CD4-positive, alpha-beta memory T cell (primary cell): Measurements from ENCODE around the gene TEF. TPM values are rescaled to one million over a fixed set of nuclear protein-coding genes. Genes with fewer than 3 reads are reported as not detected.

Experiments
- CTCF ChIA-PET: fragments of 350-600 bp; sonication (Branson Sonifier 250); formaldehyde crosslinking; loops from one replicate; lab custom pipeline; 2021; ENCODE audit warnings: inconsistent platforms; ENCODE audit not compliant: partially characterized antibody; lab: Charles Lee
- POLR2A ChIA-PET: fragments of 350-600 bp; sonication (Branson Sonifier 250); formaldehyde crosslinking; loops from one replicate; lab custom pipeline; 2021; ENCODE audit not compliant: partially characterized antibody; lab: Charles Lee
- DNase-seq, 5 donors: peaks; one replicate each; pipeline versions ENCODE4 v3.0.0 to v3.0.0-alpha.2; 2020 to 2022; ENCODE audit warnings: mixed read lengths in 1 of 5
- H3K27ac ChIP-seq: one replicate; pipeline ENCODE4 v1.7.0; 2013; ENCODE audit warnings: low read depth, low read length
- H3K27me3 ChIP-seq: 2 replicates; pipeline ENCODE4 v1.7.0; 2013; ENCODE audit warnings: mild to moderate bottlenecking, low read length, moderate library complexity; ENCODE audit not compliant: insufficient read depth
- H3K36me3 ChIP-seq: 2 replicates; pipeline ENCODE4 v1.7.0; 2013; ENCODE audit warnings: mild to moderate bottlenecking, low read length, moderate library complexity; ENCODE audit not compliant: insufficient read depth
- H3K4me1 ChIP-seq: 2 replicates; pipeline ENCODE4 v1.7.0; 2013; ENCODE audit warnings: mild to moderate bottlenecking, low read length, moderate library complexity; ENCODE audit not compliant: insufficient read depth
- H3K4me3 ChIP-seq, 2 donors: one replicate each; pipeline ENCODE4 v1.7.0; 2013; ENCODE audit warnings: low read length in 2 of 2, mild to moderate bottlenecking in 1 of 2
- H3K9me3 ChIP-seq, 2 donors: one replicate each; pipeline ENCODE4 v1.7.0; 2013; ENCODE audit warnings: low read length in 2 of 2, control low read depth in 1 of 2; ENCODE audit not compliant: control insufficient read depth in 1 of 2
- H3K27ac Mint-ChIP-seq, 7 donors: one replicate each; pipeline ENCODE4 v1.8.0; 2020 to 2021; ENCODE audit warnings: mixed read lengths in 7 of 7, mild to moderate bottlenecking in 6 of 7, inconsistent platforms in 3 of 7, moderate library complexity in 3 of 7
- H3K27me3 Mint-ChIP-seq, 2 donors: one replicate each; pipeline ENCODE4 v1.8.0; 2020 to 2021; ENCODE audit warnings: mixed read lengths in 2 of 2
- H3K36me3 Mint-ChIP-seq, 2 donors: one replicate each; pipeline ENCODE4 v1.8.0; 2020 to 2021; ENCODE audit warnings: mixed read lengths in 2 of 2, inconsistent platforms in 1 of 2, mild to moderate bottlenecking in 1 of 2
- H3K4me1 Mint-ChIP-seq, 4 donors: one replicate each; pipeline ENCODE4 v1.8.0; 2020 to 2021; ENCODE audit warnings: mixed read lengths in 4 of 4, mild to moderate bottlenecking in 1 of 4
- H3K4me3 Mint-ChIP-seq, 8 donors: one replicate each; pipeline ENCODE4 v1.8.0; 2020 to 2021; ENCODE audit warnings: mixed read lengths in 8 of 8, mild to moderate bottlenecking in 7 of 8, moderate library complexity in 6 of 8, inconsistent platforms in 3 of 8
- H3K9me3 Mint-ChIP-seq, 8 donors: one replicate each; pipeline ENCODE4 v1.8.0; 2020 to 2021; ENCODE audit warnings: mixed read lengths in 8 of 8, mild to moderate bottlenecking in 5 of 8, inconsistent platforms in 3 of 8, moderate library complexity in 1 of 8
- intact Hi-C: fragments of 100-400 bp; cut with micrococcal nuclease; formaldehyde crosslinking; loops from one replicate; pipeline ENCODE4 v1.15.1; 2023
- polyA plus RNA-seq, 2 donors: library from polyadenylated mRNA; unstranded; fragments of 300-500 nt; fragmentation: Illumina TruSeq; gene quantifications; one replicate each; pipeline ENCODE4 v1.2.3, GENCODE V29; 2021
- total RNA-seq, 2 experiments: library from RNA; stranded (reverse); gene quantifications; one replicate each; pipeline ENCODE4 v1.2.3, GENCODE V29; 2021

TEF gene
- total and polyA plus RNA-seq, 4 experiments from 2014 or later = 4.4 to 8.8 (median 6.5) TPM

DNA sequence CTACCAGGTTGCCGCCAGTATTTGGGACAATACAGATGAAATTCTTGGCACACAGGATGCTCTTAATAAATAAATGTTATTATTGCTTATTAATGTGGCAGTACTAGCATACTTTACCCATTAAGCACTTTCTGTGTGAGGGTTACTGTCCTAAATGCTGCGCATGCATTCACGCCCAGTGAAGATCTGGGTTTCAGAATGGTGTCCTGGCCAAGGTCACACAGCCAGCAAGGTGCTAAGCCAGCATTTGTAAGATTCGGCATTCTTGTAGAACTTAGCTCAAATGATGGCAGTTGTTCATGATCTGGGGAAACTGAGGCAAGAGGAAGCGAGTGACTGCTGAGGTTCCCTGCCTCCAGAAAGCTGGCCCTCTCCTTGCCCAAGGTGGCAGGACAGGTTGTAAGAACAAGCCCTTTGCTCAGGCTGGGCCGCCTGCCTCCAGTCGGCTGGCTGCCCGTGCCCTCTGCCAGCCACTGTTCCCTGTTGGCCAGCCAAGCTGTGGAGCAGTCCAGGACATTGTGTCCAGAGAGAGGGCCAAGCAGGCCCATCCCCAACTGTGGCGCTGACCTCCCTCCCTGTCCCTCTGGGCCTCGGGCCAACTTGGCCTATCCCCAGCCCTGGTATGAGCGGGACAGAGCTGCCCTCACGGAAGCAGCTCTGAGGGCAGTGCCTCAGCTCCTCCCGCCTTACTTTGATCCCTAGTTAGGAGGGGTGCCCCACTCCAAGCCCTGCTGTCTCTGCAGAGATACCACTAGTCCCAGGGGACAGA lies 36.1 kb downstream of the TEF start:
- Histone ChIP-seq H3K27ac (no peak overlapping the region), H3K4me1 (peaks cover 26% of the 10 kb centered on the region), H3K27me3 (no peaks in the 10 kb centered on the region), H3K36me3 (no peaks in the 10 kb centered on the region), H3K4me3 (no peak overlapping the region), H3K9me3 (no peaks in the 10 kb centered on the region)
- ChIA-PET CTCF (interaction anchor here (1.5 kb wide), 1 partner anchor 14 kb away, joined by 11 read pairs; no protein-coding TSS in a partner anchor), POLR2A (interaction anchor here (1.8 to 3.9 kb wide), 2 partner anchors 28 to 51 kb away, joined by 5 to 20 read pairs; partner anchors contain the start of genes ACO2, PHF5A and TOB2)
- Mint-ChIP-seq H3K36me3 (peaks cover 0 to 9% of the 10 kb centered on the region in 2 donors), H3K27me3 (no peaks in the 10 kb centered on the region), H3K9me3 (no peaks in the 10 kb centered on the region), H3K4me1 (peaks cover 9 to 32% (median 18%) of the 10 kb centered on the region in 4 donors), H3K27ac (peak overlapping the region in 1 of 7 donors; percentile 61), H3K4me3 (peak overlapping the region in 1 of 8 donors; percentile 36)
- DNase-seq = no peak
- intact Hi-C loops = no loop called here

DNA sequence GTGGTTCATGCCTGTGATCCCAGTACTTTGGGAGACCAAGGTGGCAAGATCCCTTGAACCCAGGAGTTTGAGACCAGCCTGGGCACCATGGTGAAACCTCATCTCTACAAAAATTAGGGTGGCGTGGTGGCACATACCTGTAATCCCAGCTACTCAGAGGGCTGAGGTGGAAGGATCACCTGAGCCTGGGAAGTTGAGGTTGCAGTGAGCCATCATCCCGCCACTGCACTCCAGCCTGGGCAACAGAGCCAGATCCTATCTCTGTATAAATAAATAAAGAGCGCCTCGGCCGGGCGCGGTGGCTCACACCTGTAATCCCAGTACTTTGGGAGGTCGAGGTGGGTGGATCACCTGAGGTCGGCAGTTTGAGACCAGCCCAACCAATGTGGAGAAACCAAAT lies 37.0 kb downstream of the TEF start:
- CTCF ChIA-PET = interaction anchor here (0.6 to 1.8 kb wide), 2 partner anchors 100 to 385 kb away, joined by 3 to 4 read pairs; no protein-coding TSS in a partner anchor
- Mint-ChIP-seq H3K4me3 (no peak overlapping the region), H3K27me3 (no peaks in the 10 kb centered on the region), H3K36me3 (peaks cover 0 to 5% of the 10 kb centered on the region in 2 donors), H3K4me1 (peaks cover 9 to 26% (median 17%) of the 10 kb centered on the region in 4 donors), H3K27ac (peak overlapping the region in 5 of 7 donors; percentile 4 to 61 (median 8)), H3K9me3 (no peaks in the 10 kb centered on the region)
- POLR2A ChIA-PET = interaction anchor here (3.9 kb wide), 1 partner anchor 27 kb away, joined by 20 read pairs; the partner anchor contains the start of gene TOB2
- no peak overlapping the region for H3K27ac ChIP-seq
- H3K36me3 ChIP-seq = no peaks in the 10 kb centered on the region
- H3K4me1 ChIP-seq = peaks cover 23% of the 10 kb centered on the region
- intact Hi-C loops = no loop called here
- H3K27me3 ChIP-seq = no peaks in the 10 kb centered on the region
- no peak for DNase-seq
- H3K9me3 ChIP-seq = no peaks in the 10 kb centered on the region
- H3K4me3 ChIP-seq = no peak overlapping the region

GRCh38 chr22:41425660-41426365 lies 44.1 kb downstream of the TEF start:
- H3K4me3 ChIP-seq = no peak overlapping the region
- Mint-ChIP-seq H3K36me3 (peaks cover 4 to 9% of the 10 kb centered on the region in 2 donors), H3K27ac (peak overlapping the region; percentile 73 to 95 (median 92)), H3K9me3 (no peaks in the 10 kb centered on the region), H3K27me3 (no peaks in the 10 kb centered on the region), H3K4me1 (peaks cover 10 to 17% (median 13%) of the 10 kb centered on the region in 4 donors), H3K4me3 (peak overlapping the region in 6 of 8 donors; percentile 10 to 74 (median 40))
- ChIA-PET CTCF (interaction anchor here (3.1 kb wide), 1 partner anchor 23 kb away, joined by 10 read pairs; no protein-coding TSS in a partner anchor), POLR2A (interaction anchor here (0.6 to 3.1 kb wide), 5 partner anchors 21 to 569 kb away, joined by 3 to 11 read pairs (median 4); partner anchors contain the start of genes ACO2, PHF5A, ST13 and TOB2)
- no peaks in the 10 kb centered on the region for H3K36me3 ChIP-seq
- peaks cover 17% of the 10 kb centered on the region for H3K4me1 ChIP-seq
- no peaks in the 10 kb centered on the region for H3K27me3 ChIP-seq
- H3K9me3 ChIP-seq = no peaks in the 10 kb centered on the region
- intact Hi-C loops = no loop called here
- peak overlapping the region; percentile 35 for H3K27ac ChIP-seq
- peak; percentile 26 to 65 (median 41) for DNase-seq

DNA sequence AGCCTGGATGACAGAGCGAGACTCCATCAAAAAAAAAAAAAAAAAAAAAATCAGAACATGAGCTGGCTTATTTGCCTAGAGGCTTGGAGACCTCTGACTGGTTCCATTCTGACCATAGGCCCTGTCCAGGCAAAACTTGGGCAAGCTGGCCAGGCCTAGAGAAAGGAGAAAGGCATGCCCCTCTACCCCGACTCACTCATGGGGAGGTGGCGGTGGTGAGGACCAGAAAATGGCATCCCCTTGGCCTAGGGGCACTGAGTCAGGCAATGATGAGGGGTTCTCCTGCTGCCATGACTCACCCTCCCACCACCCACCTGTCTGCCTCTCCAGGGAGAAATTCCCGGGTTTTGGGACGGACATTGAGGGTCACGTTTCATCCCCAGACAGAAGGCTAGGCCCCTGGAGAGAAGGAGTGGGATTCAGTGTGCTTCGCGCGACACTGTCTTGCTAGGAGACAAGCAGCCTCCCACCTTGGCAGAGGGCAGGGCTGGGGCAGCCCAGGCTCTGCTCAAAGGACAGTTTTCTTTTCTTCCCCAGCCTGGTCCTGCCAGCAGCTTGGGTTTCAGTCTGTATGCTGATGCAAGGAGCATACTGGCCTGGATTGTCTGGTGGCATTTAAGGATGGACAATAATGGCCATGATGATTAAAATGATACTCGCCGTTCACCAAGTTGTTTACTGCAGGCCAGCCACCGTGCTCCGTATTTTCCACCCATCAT lies 47.6 kb downstream of the TEF start:
- H3K27me3 ChIP-seq = no peaks in the 10 kb centered on the region
- intact Hi-C loops = no loop called here
- Mint-ChIP-seq H3K4me3 (no peak overlapping the region), H3K36me3 (peaks cover 11 to 25% of the 10 kb centered on the region in 2 donors), H3K9me3 (no peaks in the 10 kb centered on the region), H3K27ac (peak overlapping the region in 3 of 7 donors; percentile 8 to 64 (median 14)), H3K4me1 (peaks cover 10 to 27% (median 19%) of the 10 kb centered on the region in 4 donors), H3K27me3 (no peaks in the 10 kb centered on the region)
- no peak overlapping the region for H3K4me3 ChIP-seq
- H3K36me3 ChIP-seq = no peaks in the 10 kb centered on the region
- no peak overlapping the region for H3K27ac ChIP-seq
- DNase-seq = no peak
- ChIA-PET POLR2A (interaction anchor here (1.0 to 1.5 kb wide), 2 partner anchors 18 to 20 kb away, joined by 3 read pairs; no protein-coding TSS in a partner anchor), CTCF (no interaction called here)
- no peaks in the 10 kb centered on the region for H3K9me3 ChIP-seq
- peaks cover 17% of the 10 kb centered on the region for H3K4me1 ChIP-seq

DNA sequence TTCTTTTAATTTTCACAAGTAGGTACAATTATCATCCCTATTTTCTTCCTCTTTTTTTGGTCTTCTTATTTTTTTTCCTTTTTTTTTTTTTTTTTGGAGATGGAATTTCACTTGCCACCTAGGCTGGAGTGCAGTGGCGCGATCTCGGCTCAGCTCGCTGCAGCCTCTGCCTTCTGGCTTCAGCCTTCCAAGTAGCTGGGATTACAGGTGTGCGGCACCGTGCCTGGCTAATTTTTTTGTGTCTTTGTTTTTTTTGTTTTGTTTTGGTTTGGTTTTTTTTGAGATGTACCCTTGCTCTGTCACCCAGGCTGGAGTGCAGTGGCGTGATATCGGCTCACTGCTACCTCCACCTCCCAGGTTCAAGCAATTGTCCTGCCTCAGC lies 48.2 kb downstream of the TEF start:
- Histone ChIP-seq H3K27me3 (no peaks in the 10 kb centered on the region), H3K27ac (no peak overlapping the region), H3K4me1 (peaks cover 17% of the 10 kb centered on the region), H3K36me3 (peaks cover 4% of the 10 kb centered on the region), H3K9me3 (no peaks in the 10 kb centered on the region), H3K4me3 (no peak overlapping the region)
- no peak for DNase-seq
- Mint-ChIP-seq H3K36me3 (peaks cover 11 to 29% of the 10 kb centered on the region in 2 donors), H3K4me1 (peaks cover 10 to 31% (median 19%) of the 10 kb centered on the region in 4 donors), H3K4me3 (no peak overlapping the region), H3K27me3 (no peaks in the 10 kb centered on the region), H3K27ac (peak overlapping the region in 2 of 7 donors; percentile 8 to 14), H3K9me3 (no peaks in the 10 kb centered on the region)
- intact Hi-C loops = no loop called here
- ChIA-PET POLR2A (interaction anchor here (1.5 kb wide), 1 partner anchor 19 kb away, joined by 3 read pairs; no protein-coding TSS in a partner anchor), CTCF (no interaction called here)

DNA sequence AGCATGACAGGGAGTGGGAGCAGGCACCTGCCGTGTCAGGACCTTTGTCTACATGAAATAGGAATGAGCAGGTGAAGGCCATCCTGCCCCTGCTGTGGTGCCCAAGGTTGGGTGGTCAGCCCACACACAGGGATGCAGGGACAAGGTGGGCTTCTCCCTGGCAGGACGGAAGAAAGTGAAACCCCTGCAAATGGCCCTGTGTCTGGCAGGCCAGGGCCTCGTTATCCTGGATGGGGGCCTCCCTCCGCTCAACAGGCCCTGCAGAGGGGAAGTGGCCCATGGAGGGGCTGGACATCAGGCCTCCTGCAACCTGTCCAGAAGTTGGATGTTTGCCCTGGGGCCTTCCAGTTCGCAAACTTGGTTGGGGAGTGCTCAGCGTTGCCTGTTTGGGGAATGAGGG lies 49.9 kb downstream of the TEF start:
- peaks cover 21% of the 10 kb centered on the region for H3K36me3 ChIP-seq

More for the DNA sequence above, 49.9 kb downstream of the TEF start:
- no peak for DNase-seq
- no peaks in the 10 kb centered on the region for H3K27me3 Mint-ChIP-seq
- no peak overlapping the region for H3K4me3 Mint-ChIP-seq
- Histone ChIP-seq H3K27me3 (no peaks in the 10 kb centered on the region), H3K4me1 (peaks cover 3% of the 10 kb centered on the region), H3K4me3 (no peak overlapping the region), H3K27ac (no peak overlapping the region), H3K9me3 (no peaks in the 10 kb centered on the region)
- peaks cover 3 to 27% (median 12%) of the 10 kb centered on the region in 4 donors for H3K4me1 Mint-ChIP-seq
- ChIA-PET CTCF (no interaction called here), POLR2A (no interaction called here)
- H3K9me3 Mint-ChIP-seq = no peaks in the 10 kb centered on the region
- H3K27ac Mint-ChIP-seq = peak overlapping the region in 3 of 7 donors; percentile 37 to 42 (median 38)
- intact Hi-C loops = no loop called here
- peaks cover 12 to 39% of the 10 kb centered on the region in 2 donors for H3K36me3 Mint-ChIP-seq
